Sigmoid colon (tissue), 7 donors: ENCODE results near the gene OTUD3. TPM values are rescaled to one million over a fixed set of nuclear protein-coding genes. Genes with fewer than 3 reads are reported as not detected.

Experiments used
- DNase-seq: peaks from one replicate; pipeline ENCODE4 v3.0.0-alpha.2; 2019
- H3K27ac ChIP-seq, 4 donors: fragments of 200-600 bp; sonication (generic); one replicate each; pipeline ENCODE4 v1.5.1; 2016 to 2019; ENCODE audit warnings: mild to moderate bottlenecking in 1 of 4
- H3K27me3 ChIP-seq, 3 donors: fragments of 200-600 bp; sonication (generic); one replicate each; pipeline ENCODE4 v1.5.1; 2019; ENCODE audit warnings: mild to moderate bottlenecking in 1 of 3
- H3K36me3 ChIP-seq, 4 donors: fragments of 200-600 bp; sonication (generic); one replicate each; pipeline ENCODE4 v1.5.1; 2016 to 2019
- H3K4me1 ChIP-seq, 4 donors: fragments of 200-600 bp; sonication (generic); one replicate each; pipeline ENCODE4 v1.5.1; 2017 to 2019
- H3K4me3 ChIP-seq, 4 donors: fragments of 200-600 bp; sonication (generic); one replicate each; pipeline ENCODE4 v1.5.1; 2017 to 2019; ENCODE audit warnings: mild to moderate bottlenecking in 2 of 4, moderate library complexity in 1 of 4
- H3K9me3 ChIP-seq, 4 donors: fragments of 200-600 bp in 3 of 4; sonication (generic) in 3 of 4; one replicate each; pipeline versions ENCODE4 v1.5.1 to v1.6.1; 2013 to 2019
- EP300 ChIP-seq, 4 donors: sonication (generic); formaldehyde crosslinking; IDR thresholded peaks; one replicate each; pipeline ENCODE4 v1.6.1; 2017; ENCODE audit warnings: antibody characterized with exemption in 4 of 4
- POLR2A ChIP-seq, 2 donors: fragments of 450-650 bp; IDR thresholded peaks; one replicate each; pipeline ENCODE4 v1.6.1; 2016; ENCODE audit warnings: antibody characterized with exemption in 2 of 2, mild to moderate bottlenecking in 2 of 2, moderate library complexity in 2 of 2
- POLR2AphosphoS5 ChIP-seq, 4 donors: sonication (generic); formaldehyde crosslinking; IDR thresholded peaks; one replicate each; pipeline ENCODE4 v1.6.1; 2017; ENCODE audit warnings: antibody characterized with exemption in 4 of 4
- WGBS, 2 donors: extraction: QIAGEN DNeasy Blood & Tissue Kit; methylation state at CpG; one replicate each; pipeline ENCODE4 v1.1.7; 2013; 5-methylcytosine and 5-hydroxymethylcytosine counted together
- intact Hi-C: fragments of 100-400 bp; cut with DNase I; formaldehyde crosslinking; loops from one replicate; pipeline ENCODE4 v1.15.1; 2023
- polyA plus RNA-seq, 3 donors: library from polyadenylated mRNA; stranded (reverse); fragments of 200-250 nt; gene quantifications; one replicate each; pipeline ENCODE4 v1.2.3, GENCODE V29; 2013
- total RNA-seq, 4 donors: library from RNA; depleted of rRNA; stranded (reverse); fragments of >200 nt; gene quantifications; one replicate each; pipeline ENCODE4 v1.1.0, GENCODE V29; 2016
- TF ChIP-seq, protein P1 (sequence below), 4 experiments: fragments of 450-650 bp in 3 of 4; fragments of 200-600 bp in 1 of 4; IDR thresholded peaks; one replicate each; pipeline ENCODE4 v1.5.1; 2016 to 2019; ENCODE audit warnings: antibody characterized with exemption in 4 of 4, mild to moderate bottlenecking in 3 of 4, moderate library complexity in 2 of 4
- donor health status: healthy with polysubstance abuse.
- donor health status: Bipolar disorder and iron deficiency.
- donor health status: healthy.

Gene OTUD3
- total and polyA plus RNA-seq, 7 donors = 0.60 to 9.2 (median 5.4) TPM

DNA sequence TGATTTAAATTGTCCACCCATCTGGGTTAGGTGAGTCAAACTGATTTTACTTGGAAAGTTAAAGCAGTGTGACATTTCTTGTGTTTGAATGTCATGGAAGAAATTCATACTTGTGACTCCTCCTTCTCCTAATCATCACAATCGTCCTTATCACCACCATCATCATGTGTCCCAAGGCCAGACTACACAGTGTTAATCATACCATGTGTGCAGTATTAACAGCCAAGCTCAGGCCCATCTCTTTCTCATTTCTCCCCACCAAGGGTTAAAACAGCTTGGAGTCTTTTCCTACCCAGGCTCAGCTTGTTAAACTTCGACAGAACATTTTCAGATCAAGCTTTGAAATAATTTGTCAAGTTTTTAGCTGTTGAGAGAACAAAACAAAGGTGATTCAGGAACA, 63.7 kb downstream of the OTUD3 start:
- no peaks in the 10 kb centered on the region for H3K27me3 ChIP-seq
- H3K4me3 ChIP-seq = no peak overlapping the region
- intact Hi-C loops = no loop called here
- TF ChIP-seq POLR2A (IDR thresholded peaks at IDR 0.05) (no peak), EP300 (IDR thresholded peaks at IDR 0.05) (no peak)
- TF ChIP-seq, protein P1, sequence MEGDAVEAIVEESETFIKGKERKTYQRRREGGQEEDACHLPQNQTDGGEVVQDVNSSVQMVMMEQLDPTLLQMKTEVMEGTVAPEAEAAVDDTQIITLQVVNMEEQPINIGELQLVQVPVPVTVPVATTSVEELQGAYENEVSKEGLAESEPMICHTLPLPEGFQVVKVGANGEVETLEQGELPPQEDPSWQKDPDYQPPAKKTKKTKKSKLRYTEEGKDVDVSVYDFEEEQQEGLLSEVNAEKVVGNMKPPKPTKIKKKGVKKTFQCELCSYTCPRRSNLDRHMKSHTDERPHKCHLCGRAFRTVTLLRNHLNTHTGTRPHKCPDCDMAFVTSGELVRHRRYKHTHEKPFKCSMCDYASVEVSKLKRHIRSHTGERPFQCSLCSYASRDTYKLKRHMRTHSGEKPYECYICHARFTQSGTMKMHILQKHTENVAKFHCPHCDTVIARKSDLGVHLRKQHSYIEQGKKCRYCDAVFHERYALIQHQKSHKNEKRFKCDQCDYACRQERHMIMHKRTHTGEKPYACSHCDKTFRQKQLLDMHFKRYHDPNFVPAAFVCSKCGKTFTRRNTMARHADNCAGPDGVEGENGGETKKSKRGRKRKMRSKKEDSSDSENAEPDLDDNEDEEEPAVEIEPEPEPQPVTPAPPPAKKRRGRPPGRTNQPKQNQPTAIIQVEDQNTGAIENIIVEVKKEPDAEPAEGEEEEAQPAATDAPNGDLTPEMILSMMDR (IDR thresholded peaks at IDR 0.05) = no peak
- DNase-seq = no peak
- H3K27ac ChIP-seq = no peak overlapping the region
- H3K4me1 ChIP-seq = no peaks in the 10 kb centered on the region
- no peaks in the 10 kb centered on the region for H3K36me3 ChIP-seq
- WGBS, 2 donors = 21 to 39% methylated on average over 2 of the region's 2 CpGs
- no peaks in the 10 kb centered on the region for H3K9me3 ChIP-seq

DNA sequence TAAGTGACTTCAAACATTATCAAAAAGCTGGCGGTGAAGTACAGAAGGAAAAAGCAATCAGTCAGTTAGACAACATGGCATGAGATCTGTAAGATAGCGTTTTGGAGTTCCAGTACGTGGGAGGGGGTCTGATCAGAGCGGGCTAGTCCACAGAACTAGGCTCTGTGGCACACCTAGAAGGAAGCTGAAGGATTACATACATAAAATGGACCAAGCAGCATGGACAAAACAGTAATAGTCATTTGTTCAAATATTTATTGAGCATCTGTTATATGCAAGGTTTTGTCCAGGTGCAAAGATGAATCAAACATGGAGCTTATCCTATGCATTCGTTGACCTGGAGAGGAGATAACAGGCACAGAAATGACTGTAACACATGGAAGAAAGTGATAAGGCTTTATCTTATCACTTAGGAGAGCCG, 64.1 kb downstream of the OTUD3 start:
- no peaks in the 10 kb centered on the region for H3K4me1 ChIP-seq
- H3K4me3 ChIP-seq = no peak overlapping the region
- no peaks in the 10 kb centered on the region for H3K9me3 ChIP-seq
- DNase-seq = no peak
- TF ChIP-seq, protein P1 (IDR thresholded peaks at IDR 0.05) = no peak
- no peak for TF ChIP-seq POLR2A (IDR thresholded peaks at IDR 0.05)
- TF ChIP-seq EP300 (IDR thresholded peaks at IDR 0.05) = no peak
- intact Hi-C loops = no loop called here
- WGBS, 2 donors = 53 to 55% methylated on average over 6 of the region's 6 CpGs
- no peak overlapping the region for H3K27ac ChIP-seq
- H3K27me3 ChIP-seq = no peaks in the 10 kb centered on the region
- H3K36me3 ChIP-seq = no peaks in the 10 kb centered on the region

DNA sequence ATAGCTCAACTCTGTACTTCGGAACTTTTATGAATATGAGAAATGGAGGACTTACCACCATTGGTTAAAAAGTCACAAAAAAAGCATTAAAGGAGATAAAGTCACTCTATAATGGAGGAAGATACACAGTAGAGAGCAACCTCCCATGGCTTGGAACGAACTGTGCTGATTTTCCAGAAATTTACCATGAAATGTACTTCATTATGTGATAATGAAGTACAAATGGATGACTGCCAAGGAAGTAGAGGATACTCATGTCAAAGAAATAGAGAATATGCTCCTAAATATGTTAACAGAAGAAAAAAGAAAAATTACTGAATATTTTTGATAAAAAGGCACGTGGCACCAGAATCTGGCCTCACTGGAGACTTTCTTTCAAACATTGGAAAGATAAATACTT, 64.8 kb downstream of the OTUD3 start:
- DNase-seq = no peak
- H3K9me3 ChIP-seq = no peaks in the 10 kb centered on the region
- WGBS, 2 donors = 74 to 78% methylated on average over 3 of the region's 3 CpGs
- H3K27ac ChIP-seq = no peak overlapping the region
- H3K4me3 ChIP-seq = no peak overlapping the region
- intact Hi-C loops = no loop called here
- H3K4me1 ChIP-seq = no peaks in the 10 kb centered on the region
- no peak for TF ChIP-seq POLR2A (IDR thresholded peaks at IDR 0.05)
- TF ChIP-seq POLR2AphosphoS5 (IDR thresholded peaks at IDR 0.05) = no peak
- TF ChIP-seq, protein P1 (IDR thresholded peaks at IDR 0.05) = no peak
- no peak for TF ChIP-seq EP300 (IDR thresholded peaks at IDR 0.05)
- no peaks in the 10 kb centered on the region for H3K36me3 ChIP-seq
- no peaks in the 10 kb centered on the region for H3K27me3 ChIP-seq

DNA sequence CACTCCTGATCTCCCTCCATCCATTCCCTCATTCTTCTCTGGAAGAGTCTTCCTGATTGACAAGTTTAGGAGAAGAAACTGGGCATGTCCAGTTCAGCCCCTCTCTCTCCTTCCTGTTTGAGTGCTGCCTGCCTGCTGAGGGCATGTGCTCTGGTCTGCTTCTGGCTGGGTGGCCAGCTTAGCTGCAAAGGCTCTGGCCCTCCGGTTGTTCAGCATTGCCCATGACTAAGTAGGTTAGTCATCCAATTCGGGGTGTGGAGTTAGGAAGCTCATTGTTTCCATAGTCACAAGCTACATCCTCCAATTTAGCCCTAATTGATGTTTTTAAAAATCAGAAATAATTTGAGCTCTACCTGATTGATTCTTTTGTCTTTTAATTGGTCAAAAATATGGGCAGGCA, 66.8 kb downstream of the OTUD3 start:
- WGBS, 2 donors = 52 to 62% methylated on average over 2 of the region's 2 CpGs
- Histone ChIP-seq H3K36me3 (no peaks in the 10 kb centered on the region), H3K9me3 (no peaks in the 10 kb centered on the region), H3K27ac (no peak overlapping the region), H3K4me3 (no peak overlapping the region), H3K4me1 (no peaks in the 10 kb centered on the region), H3K27me3 (no peaks in the 10 kb centered on the region)
- DNase-seq = no peak
- intact Hi-C loops = no loop called here
- TF ChIP-seq POLR2A (IDR thresholded peaks at IDR 0.05) (no peak), EP300 (IDR thresholded peaks at IDR 0.05) (no peak), POLR2AphosphoS5 (IDR thresholded peaks at IDR 0.05) (no peak)
- TF ChIP-seq, protein P1 (IDR thresholded peaks at IDR 0.05) = no peak

DNA sequence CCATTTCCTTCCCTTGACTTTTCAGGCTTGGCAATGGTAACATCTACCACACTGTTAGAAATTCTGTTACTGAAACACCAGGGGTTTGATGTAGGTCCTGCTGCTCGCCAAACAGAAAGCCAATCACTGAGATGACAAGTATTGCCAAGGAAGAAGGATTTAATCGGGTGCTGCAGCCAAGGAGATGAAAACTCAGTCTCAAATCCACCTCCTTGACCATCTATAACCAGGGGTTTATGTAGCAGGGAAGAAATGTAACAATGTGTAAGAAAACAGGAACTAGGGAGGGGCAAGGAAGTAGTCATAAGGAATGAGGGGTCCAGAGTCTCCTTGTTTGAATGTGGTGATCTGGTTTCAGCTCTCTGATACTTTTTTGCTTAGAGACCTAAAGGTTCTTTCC, 71.9 kb downstream of the OTUD3 start:
- 86 to 93% methylated on average over 2 of the region's 2 CpGs for WGBS, 2 donors
- intact Hi-C loops = no loop called here
- Histone ChIP-seq H3K36me3 (no peaks in the 10 kb centered on the region), H3K4me3 (no peak overlapping the region), H3K27me3 (peaks cover 0 to 4% (median 0%) of the 10 kb centered on the region in 3 donors), H3K27ac (no peak overlapping the region), H3K4me1 (no peaks in the 10 kb centered on the region), H3K9me3 (no peaks in the 10 kb centered on the region)
- TF ChIP-seq, protein P1 (IDR thresholded peaks at IDR 0.05) = no peak
- TF ChIP-seq EP300 (IDR thresholded peaks at IDR 0.05) (no peak), POLR2A (IDR thresholded peaks at IDR 0.05) (no peak), POLR2AphosphoS5 (IDR thresholded peaks at IDR 0.05) (no peak)
- DNase-seq = no peak
